ENCODE measurements around the gene RNF144B.
"Not testable (repeated sequence)": the region's sequence is repeated elsewhere in the genome, so short reads cannot be mapped to it uniquely, and the experiment has no call there.

RNF144B gene

GRCh38 chr6:18387061-18387721 is at the start of gene RNF144B:
Gene RNF144B (plus strand): TSS chr6:18387350. CDS start chr6:18399535, 12,185 bp downstream.
- DNase-seq: peak; percentile 93

GRCh38 chr6:18339599-18339998 is 47.6 kb upstream of the RNF144B start:
- no peak for DNase-seq

GRCh38 chr6:18340781-18341551 is 46.2 kb upstream of the RNF144B start:
- no peak for DNase-seq

- no peak for DNase-seq
Measured at GRCh38 chr6:18342223-18342622, 44.9 kb upstream of the RNF144B start.

GRCh38 chr6:18343741-18344140 is 43.4 kb upstream of the RNF144B start:
- no peak for DNase-seq

- DNase-seq: no peak
Measured at GRCh38 chr6:18347021-18347577, 40.1 kb upstream of the RNF144B start.

GRCh38 chr6:18347866-18348265 is 39.3 kb upstream of the RNF144B start:
- DNase-seq: no peak

GRCh38 chr6:18349386-18349785 is 37.8 kb upstream of the RNF144B start:
- DNase-seq: no peak

GRCh38 chr6:18350271-18350670 is 36.9 kb upstream of the RNF144B start:
- no peak for DNase-seq

GRCh38 chr6:18350712-18351111 is 36.4 kb upstream of the RNF144B start:
- DNase-seq: no peak

- DNase-seq: no peak
Measured at GRCh38 chr6:18352001-18352400, 35.1 kb upstream of the RNF144B start.

- DNase-seq: no peak
Measured at GRCh38 chr6:18352842-18353241, 34.3 kb upstream of the RNF144B start.

- DNase-seq: no peak
Measured at GRCh38 chr6:18353251-18353650, 33.9 kb upstream of the RNF144B start.

GRCh38 chr6:18357546-18357945 is 29.6 kb upstream of the RNF144B start:
- not testable (repeated sequence) for DNase-seq

GRCh38 chr6:18359237-18359885 is 27.8 kb upstream of the RNF144B start:
- DNase-seq: no peak

GRCh38 chr6:18360188-18360587 is 27.0 kb upstream of the RNF144B start:
- no peak for DNase-seq

- no peak for DNase-seq
Measured at GRCh38 chr6:18362058-18362561, 25.0 kb upstream of the RNF144B start.

- DNase-seq: no peak
Measured at GRCh38 chr6:18363746-18364145, 23.4 kb upstream of the RNF144B start.

GRCh38 chr6:18364561-18364960 is 22.6 kb upstream of the RNF144B start:
- DNase-seq: not testable (repeated sequence)

GRCh38 chr6:18367371-18367770 is 19.8 kb upstream of the RNF144B start:
- DNase-seq: no peak

- no peak for DNase-seq
Measured at GRCh38 chr6:18368277-18369105, 18.7 kb upstream of the RNF144B start.

GRCh38 chr6:18371010-18371409 is 16.1 kb upstream of the RNF144B start:
- DNase-seq: no peak
